Panc1 (cell line): ENCODE data around the gene ZBTB20. TPM values are rescaled to one million over a fixed set of nuclear protein-coding genes. Genes with fewer than 3 reads are reported as not detected.

Source experiments
- ATAC-seq: fragments of 200-7000 bp; cut with Tn5 transposase; 2 replicates; pipeline ENCODE4 v1.9.1; 2020; ENCODE audit warnings: mild to moderate bottlenecking, moderate library complexity
- BruUV-seq: library from RNA; stranded (reverse); fragments of 400-500 nt; replicated peaks from 2 replicates; lab custom pipeline; 2021; lab: Mats Ljungman, UMichigan
- CTCF ChIA-PET: fragments of 300-600 bp; sonication (Branson Sonifier 250); formaldehyde crosslinking; loops from one replicate; lab custom pipeline; 2022; ENCODE audit warnings: antibody characterized with exemption; lab: Charles Lee
- POLR2A ChIA-PET: fragments of 300-600 bp; sonication (Branson Sonifier 250); formaldehyde crosslinking; loops from one replicate; lab custom pipeline; 2022; ENCODE audit warnings: antibody characterized with exemption; lab: Charles Lee
- DNase-seq: peaks from one replicate; pipeline ENCODE4 v3.0.0-alpha.2; 2010; ENCODE audit warnings: low read depth, low spot score
- H3K27ac ChIP-seq: 2 replicates; pipeline ENCODE4 v1.5.1; 2011; ENCODE audit warnings: mild to moderate bottlenecking, low read length, inconsistent platforms
- H3K27me3 ChIP-seq: fragments of 200-500 bp; sonication (Bioruptor generic); 2 replicates; pipeline ENCODE4 v1.6.0; 2014; ENCODE audit warnings: low read length, inconsistent platforms; ENCODE audit not compliant: control insufficient read depth, insufficient read depth
- H3K36me3 ChIP-seq: fragments of 200-500 bp; sonication (Bioruptor generic); 2 replicates; pipeline ENCODE4 v1.5.1; 2014; ENCODE audit warnings: inconsistent platforms, mild to moderate bottlenecking, low read length, moderate library complexity; ENCODE audit not compliant: control insufficient read depth, insufficient read depth
- H3K4me1 ChIP-seq: 2 replicates; pipeline ENCODE4 v1.5.1; 2011; ENCODE audit warnings: inconsistent platforms, mild to moderate bottlenecking, low read length, moderate library complexity; ENCODE audit not compliant: control insufficient read depth, insufficient read depth
- H3K4me3 ChIP-seq, 2 experiments: 2 replicates each; pipeline ENCODE4 v1.5.1; 2011 to 2012; ENCODE audit warnings: low read depth in 2 of 2, low read length in 2 of 2, mild to moderate bottlenecking in 2 of 2, inconsistent platforms in 1 of 2, moderate library complexity in 1 of 2
- H3K9me3 ChIP-seq: fragments of 200-500 bp; sonication (Bioruptor generic); 2 replicates; pipeline ENCODE4 v1.5.1; 2014; ENCODE audit warnings: low read depth, mild to moderate bottlenecking, inconsistent platforms, low read length, moderate library complexity; ENCODE audit not compliant: control insufficient read depth, insufficient read depth
- POLR2AphosphoS5 ChIP-seq: IDR thresholded peaks from 2 replicates; pipeline ENCODE4 v1.6.1; 2012; ENCODE audit warnings: mild to moderate bottlenecking, low read depth, low read length, moderate library complexity
- REST ChIP-seq, 2 experiments: IDR thresholded peaks; 2 replicates each; pipeline ENCODE4 v1.6.1; 2011 to 2012; ENCODE audit warnings: low read depth in 2 of 2, control low read depth in 1 of 2, low read length in 1 of 2, mild to moderate bottlenecking in 1 of 2, moderate library complexity in 1 of 2; ENCODE audit not compliant: insufficient read depth in 1 of 2
- SIN3A ChIP-seq: IDR thresholded peaks from 2 replicates; pipeline ENCODE4 v1.6.1; 2012; ENCODE audit warnings: low read depth, mild to moderate bottlenecking, low read length, moderate library complexity, borderline replicate concordance; ENCODE audit not compliant: insufficient read depth
- TCF7L2 ChIP-seq: IDR thresholded peaks from 2 replicates; pipeline ENCODE4 v1.6.1; 2011; ENCODE audit warnings: mild to moderate bottlenecking, low read depth, low read length, inconsistent platforms
- in situ Hi-C: cut with HindIII; loops from 2 replicates; pipeline ENCODE4 v1.10.0; 2016; ENCODE audit warnings: low sequenced_read_pairs, low pct_unique_long_range_greater_than_20kb
- intact Hi-C: fragments of 100-400 bp; cut with micrococcal nuclease; formaldehyde crosslinking; loops from one replicate; pipeline ENCODE4 v1.10.0; 2022; ENCODE audit not compliant: unreplicated experiment
- total RNA-seq: library from RNA; stranded (reverse); gene quantifications from one replicate; pipeline ENCODE4 v1.2.1, GENCODE V29; 2021; ENCODE audit not compliant: unreplicated experiment
- TF ChIP-seq, protein P1 (sequence below): fragments of 450-650 bp; IDR thresholded peaks from 2 replicates; pipeline ENCODE4 v1.5.1; 2017; ENCODE audit warnings: mild to moderate bottlenecking

ZBTB20 gene
- total RNA-seq, 1 experiment from 2014 or later: 4.1 TPM

DNA sequence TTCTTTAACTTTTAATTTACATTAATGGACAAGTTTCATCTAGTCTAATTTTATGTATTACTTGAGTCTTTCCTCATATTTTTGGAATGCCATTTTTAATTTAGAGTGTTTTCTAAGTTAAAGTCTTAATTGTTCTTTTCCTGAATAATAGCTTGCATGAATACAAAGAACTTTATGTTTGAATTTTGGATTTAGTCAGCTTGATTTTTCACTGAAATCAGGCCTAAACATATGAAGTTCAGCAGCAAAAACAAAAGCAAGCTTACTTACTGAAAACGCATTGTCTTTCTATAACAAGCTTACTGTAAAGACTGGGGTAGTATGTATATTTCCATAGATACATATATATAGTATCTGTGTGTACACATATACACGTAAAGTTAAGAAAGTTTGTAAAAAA lies 126.0 kb downstream of the ZBTB20 start:
- Histone ChIP-seq H3K27me3 (no peaks in the 10 kb centered on the region), H3K36me3 (no peaks in the 10 kb centered on the region; the same call in 1 of the 2 replicates), H3K27ac (no peak overlapping the region), H3K4me1 (no peaks in the 10 kb centered on the region), H3K4me3 (no peak overlapping the region), H3K9me3 (peaks cover 5% of the 10 kb centered on the region; the same call in 1 of the 2 replicates)
- no peak for ATAC-seq
- no TSS peak for BruUV-seq
- CTCF ChIA-PET: no interaction called here
- in situ Hi-C loops (no loop called here), intact Hi-C loops (no loop called here)
- TF ChIP-seq, protein P1, sequence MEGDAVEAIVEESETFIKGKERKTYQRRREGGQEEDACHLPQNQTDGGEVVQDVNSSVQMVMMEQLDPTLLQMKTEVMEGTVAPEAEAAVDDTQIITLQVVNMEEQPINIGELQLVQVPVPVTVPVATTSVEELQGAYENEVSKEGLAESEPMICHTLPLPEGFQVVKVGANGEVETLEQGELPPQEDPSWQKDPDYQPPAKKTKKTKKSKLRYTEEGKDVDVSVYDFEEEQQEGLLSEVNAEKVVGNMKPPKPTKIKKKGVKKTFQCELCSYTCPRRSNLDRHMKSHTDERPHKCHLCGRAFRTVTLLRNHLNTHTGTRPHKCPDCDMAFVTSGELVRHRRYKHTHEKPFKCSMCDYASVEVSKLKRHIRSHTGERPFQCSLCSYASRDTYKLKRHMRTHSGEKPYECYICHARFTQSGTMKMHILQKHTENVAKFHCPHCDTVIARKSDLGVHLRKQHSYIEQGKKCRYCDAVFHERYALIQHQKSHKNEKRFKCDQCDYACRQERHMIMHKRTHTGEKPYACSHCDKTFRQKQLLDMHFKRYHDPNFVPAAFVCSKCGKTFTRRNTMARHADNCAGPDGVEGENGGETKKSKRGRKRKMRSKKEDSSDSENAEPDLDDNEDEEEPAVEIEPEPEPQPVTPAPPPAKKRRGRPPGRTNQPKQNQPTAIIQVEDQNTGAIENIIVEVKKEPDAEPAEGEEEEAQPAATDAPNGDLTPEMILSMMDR: no peak
- no peak for TF ChIP-seq SIN3A
- no peak for TF ChIP-seq POLR2AphosphoS5
- no peak for TF ChIP-seq TCF7L2
- TF ChIP-seq REST (IDR thresholded peaks at IDR 0.05; ENCODE audit: insufficient read depth in 1 of 2, low read depth in 2 of 2, low read length in 1 of 2): no peak
- DNase-seq: no peak
- POLR2A ChIA-PET: no interaction called here

GRCh38 chr3:115019900-115020299 lies 127.2 kb downstream of the ZBTB20 start:
- DNase-seq (no peak), ATAC-seq (no peak)
- POLR2A ChIA-PET: no interaction called here
- Histone ChIP-seq H3K27me3 (no peaks in the 10 kb centered on the region), H3K4me1 (no peaks in the 10 kb centered on the region), H3K36me3 (no peaks in the 10 kb centered on the region; the same call in 1 of the 2 replicates), H3K27ac (no peak overlapping the region), H3K4me3 (no peak overlapping the region), H3K9me3 (peaks cover 5% of the 10 kb centered on the region; the same call in 1 of the 2 replicates)
- intact Hi-C loops (no loop called here), in situ Hi-C loops (no loop called here)
- TF ChIP-seq, protein P1: no peak
- TF ChIP-seq POLR2AphosphoS5 (no peak), SIN3A (no peak), REST (IDR thresholded peaks at IDR 0.05; ENCODE audit: insufficient read depth in 1 of 2, low read depth in 2 of 2, low read length in 1 of 2) (no peak), TCF7L2 (no peak)
- BruUV-seq: no TSS peak
- CTCF ChIA-PET: no interaction called here
